Parathyroid adenoma (tissue), 2 donors: ENCODE data around the gene LMO1.

ENCODE experiments used
- H2AFZ ChIP-seq: fragments of 300-600 bp; sonication (generic); one replicate; pipeline ENCODE4 v1.7.0; 2017; ENCODE audit warnings: antibody characterized with exemption, mild to moderate bottlenecking
- H3K27ac ChIP-seq: fragments of 300-600 bp; sonication (generic); one replicate; pipeline ENCODE4 v1.7.0; 2017
- H3K27me3 ChIP-seq: fragments of 300-600 bp; sonication (generic); one replicate; pipeline ENCODE4 v1.7.0; 2017; ENCODE audit warnings: low read length; ENCODE audit not compliant: control insufficient read depth, insufficient read depth
- H3K36me3 ChIP-seq: fragments of 300-600 bp; sonication (generic); one replicate; pipeline ENCODE4 v1.7.0; 2017; ENCODE audit warnings: low read length; ENCODE audit not compliant: control insufficient read depth, insufficient read depth
- H3K4me1 ChIP-seq: fragments of 300-600 bp; sonication (generic); one replicate; pipeline ENCODE4 v1.7.0; 2017; ENCODE audit warnings: control low read depth
- H3K4me2 ChIP-seq: fragments of 300-600 bp; sonication (generic); one replicate; pipeline ENCODE4 v1.7.0; 2017; ENCODE audit warnings: low read length
- H3K4me3 ChIP-seq: fragments of 300-600 bp; sonication (generic); one replicate; pipeline ENCODE4 v1.7.0; 2017; ENCODE audit warnings: low read depth, low read length
- H3K79me2 ChIP-seq: fragments of 300-600 bp; sonication (generic); one replicate; pipeline ENCODE4 v1.7.0; 2017; ENCODE audit warnings: control low read depth
- H3K9ac ChIP-seq: fragments of 300-600 bp; sonication (generic); one replicate; pipeline ENCODE4 v1.7.0; 2017; ENCODE audit warnings: mild to moderate bottlenecking
- H3K9me3 ChIP-seq: fragments of 300-600 bp; sonication (generic); one replicate; pipeline ENCODE4 v1.7.0; 2017; ENCODE audit warnings: low read length; ENCODE audit not compliant: control insufficient read depth
- CTCF ChIP-seq: fragments of 300-600 bp; sonication (generic); IDR thresholded peaks from one replicate; pipeline ENCODE4 v1.7.0; 2017; ENCODE audit warnings: antibody characterized with exemption, mild to moderate bottlenecking
- donor health status: primary hyperparathyroidism.

LMO1 gene

GRCh38 chr11:8259306-8259959, 4.2 kb downstream of the LMO1 start:
- H3K9ac ChIP-seq: no peak overlapping the region
- TF ChIP-seq CTCF: no peak

GRCh38 chr11:8258784-8259183, 4.9 kb downstream of the LMO1 start:
- Histone ChIP-seq H3K27ac (no peak overlapping the region), H3K4me2 (no peak overlapping the region), H3K79me2 (no peaks in the 10 kb centered on the region), H3K4me1 (no peaks in the 10 kb centered on the region), H3K4me3 (no peak overlapping the region), H3K36me3 (no peaks in the 10 kb centered on the region), H3K9ac (no peak overlapping the region), H2AFZ (no peak overlapping the region), H3K9me3 (no peaks in the 10 kb centered on the region), H3K27me3 (no peaks in the 10 kb centered on the region)
- no peak for TF ChIP-seq CTCF

More at GRCh38 chr11:8259306-8259959, 4.2 kb downstream of the LMO1 start:
- Histone ChIP-seq H3K27ac (no peak overlapping the region), H3K4me2 (no peak overlapping the region), H3K36me3 (no peaks in the 10 kb centered on the region), H3K4me1 (no peaks in the 10 kb centered on the region), H3K9me3 (no peaks in the 10 kb centered on the region), H3K27me3 (no peaks in the 10 kb centered on the region), H3K4me3 (no peak overlapping the region), H2AFZ (no peak overlapping the region), H3K79me2 (no peaks in the 10 kb centered on the region)

- Histone ChIP-seq H3K79me2 (no peaks in the 10 kb centered on the region), H3K27ac (no peak overlapping the region), H2AFZ (no peak overlapping the region), H3K27me3 (no peaks in the 10 kb centered on the region), H3K4me3 (no peak overlapping the region), H3K4me1 (no peaks in the 10 kb centered on the region), H3K36me3 (no peaks in the 10 kb centered on the region), H3K4me2 (no peak overlapping the region), H3K9ac (no peak overlapping the region), H3K9me3 (no peaks in the 10 kb centered on the region)
- no peak for TF ChIP-seq CTCF
Observed at GRCh38 chr11:8258289-8258688, 5.4 kb downstream of the LMO1 start.

- no peak for TF ChIP-seq CTCF
- Histone ChIP-seq H2AFZ (no peak overlapping the region), H3K4me3 (no peak overlapping the region), H3K27ac (no peak overlapping the region), H3K9me3 (no peaks in the 10 kb centered on the region), H3K36me3 (no peaks in the 10 kb centered on the region), H3K79me2 (no peaks in the 10 kb centered on the region), H3K4me2 (no peak overlapping the region), H3K4me1 (no peaks in the 10 kb centered on the region), H3K27me3 (no peaks in the 10 kb centered on the region), H3K9ac (no peak overlapping the region)
Observed at GRCh38 chr11:8257003-8257664, 6.5 kb downstream of the LMO1 start.
